Peyer's patch (tissue), 4 donors: ENCODE measurements around the gene POPDC2. TPM values are rescaled to one million over a fixed set of nuclear protein-coding genes. Genes with fewer than 3 reads are reported as not detected.
A peak's percentile ranks its signal among the peaks of the same experiment; 100 is the strongest.

ENCODE experiments used
- DNase-seq, 3 donors: peaks; one replicate each; pipeline ENCODE4 v3.0.0-alpha.2; 2017 to 2019
- H3K27ac ChIP-seq, 4 donors: fragments of 200-600 bp; sonication (generic); one replicate each; pipeline ENCODE4 v1.5.1; 2016 to 2019
- H3K27me3 ChIP-seq, 2 donors: fragments of 200-600 bp; sonication (generic); one replicate each; pipeline ENCODE4 v1.5.1; 2019
- H3K36me3 ChIP-seq, 3 donors: fragments of 200-600 bp; sonication (generic); one replicate each; pipeline ENCODE4 v1.5.1; 2016 to 2019
- H3K4me1 ChIP-seq, 4 donors: fragments of 200-600 bp; sonication (generic); one replicate each; pipeline ENCODE4 v1.5.1; 2016 to 2019
- H3K4me3 ChIP-seq, 4 donors: fragments of 200-600 bp; sonication (generic); 1 replicate in 3 of 4; 2 replicates in 1 of 4; pipeline ENCODE4 v1.5.1; 2016 to 2019; ENCODE audit warnings: mild to moderate bottlenecking in 1 of 4
- H3K9me3 ChIP-seq, 4 donors: fragments of 200-600 bp; sonication (generic); one replicate each; pipeline ENCODE4 v1.5.1; 2016 to 2019; ENCODE audit warnings: mild to moderate bottlenecking in 1 of 4
- POLR2A ChIP-seq, 2 donors: fragments of 450-650 bp; IDR thresholded peaks; one replicate each; pipeline ENCODE4 v1.5.1; 2017; ENCODE audit warnings: antibody characterized with exemption in 2 of 2, mild to moderate bottlenecking in 2 of 2, moderate library complexity in 2 of 2
- total RNA-seq, 4 donors: library from RNA; depleted of rRNA; stranded (reverse); fragments of >200 nt; gene quantifications; one replicate each; pipeline ENCODE4 v1.1.0, GENCODE V29; 2016
- TF ChIP-seq, protein P1 (sequence below), 6 experiments: fragments of 450-650 bp in 4 of 6; fragments of 200-600 bp in 2 of 6; sonication (generic) in 1 of 6; IDR thresholded peaks; one replicate each; pipeline ENCODE4 v1.5.1; 2017 to 2019; ENCODE audit warnings: antibody characterized with exemption in 6 of 6, mild to moderate bottlenecking in 3 of 6, moderate library complexity in 1 of 6

POPDC2 gene
- total RNA-seq, 4 donors from 2014 or later = 3.0 to 8.3 (median 6.3) TPM

DNA sequence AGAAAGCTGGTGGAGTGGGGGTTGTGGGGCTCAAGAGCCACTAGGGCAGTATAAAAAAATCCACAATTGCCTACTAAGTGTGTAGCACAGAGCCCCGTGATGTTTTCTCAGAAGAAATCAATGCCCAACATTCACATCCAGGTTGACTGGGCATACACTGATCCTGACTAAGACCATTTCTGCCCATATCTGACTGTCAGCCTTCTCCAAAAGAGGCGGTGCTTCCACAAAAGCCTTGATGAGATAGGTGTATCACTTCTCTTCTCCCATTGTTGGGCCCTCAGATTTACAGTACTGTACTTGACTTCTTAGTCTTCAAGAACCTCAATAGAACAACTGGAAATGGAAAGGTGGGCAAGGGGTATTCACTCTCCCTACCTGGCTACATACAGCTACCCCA lies 1.4 kb downstream of the POPDC2 start:
- no peak for DNase-seq
- H3K27ac ChIP-seq = peak overlapping the region in 1 of 4 donors; percentile 51
- H3K4me1 ChIP-seq = no peaks in the 10 kb centered on the region

DNA sequence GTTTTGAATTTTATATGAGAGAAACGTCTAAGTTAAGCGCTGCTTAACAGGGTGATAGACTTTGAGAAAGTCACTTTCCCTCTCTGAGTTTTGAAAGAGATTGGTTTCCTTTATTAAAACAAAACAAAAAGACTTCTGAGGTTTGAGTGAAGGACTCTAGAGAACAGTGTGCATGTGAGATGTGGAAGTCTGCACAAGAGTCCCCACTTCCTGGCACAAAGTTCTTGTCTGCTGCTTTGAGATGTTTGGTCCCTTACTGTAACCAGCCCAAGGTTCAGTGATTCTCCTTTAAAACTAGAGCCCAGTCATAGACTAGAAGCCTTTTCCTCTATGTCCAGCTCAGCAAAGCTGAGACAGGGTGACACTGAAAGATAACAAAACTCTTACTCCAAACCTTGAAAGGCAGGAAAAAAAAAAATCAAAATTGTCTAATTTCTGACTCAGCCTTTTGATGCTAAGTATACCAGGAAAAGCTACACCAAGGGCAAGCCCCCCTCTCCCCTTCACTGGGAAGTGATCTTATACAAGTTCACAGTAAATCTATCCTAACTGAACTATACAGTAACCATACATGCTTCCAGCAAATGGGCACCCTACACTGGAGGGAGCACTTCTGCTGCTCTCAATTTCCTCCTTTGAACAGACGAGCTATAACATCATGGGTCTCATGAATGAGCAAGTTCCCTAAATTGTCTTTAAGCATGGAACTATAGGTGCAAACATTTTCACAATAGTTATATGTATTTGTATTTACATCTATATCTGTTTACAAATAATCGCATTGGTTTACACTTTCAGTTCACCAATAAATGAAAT lies 2.3 kb downstream of the POPDC2 start:
- Histone ChIP-seq H3K36me3 (no peaks in the 10 kb centered on the region), H3K27me3 (no peaks in the 10 kb centered on the region), H3K9me3 (no peaks in the 10 kb centered on the region), H3K4me1 (no peaks in the 10 kb centered on the region), H3K27ac (no peak overlapping the region), H3K4me3 (peak overlapping the region in 1 of 4 donors; percentile 30)
- no peak for TF ChIP-seq POLR2A (IDR thresholded peaks at IDR 0.05)
- TF ChIP-seq, protein P1, sequence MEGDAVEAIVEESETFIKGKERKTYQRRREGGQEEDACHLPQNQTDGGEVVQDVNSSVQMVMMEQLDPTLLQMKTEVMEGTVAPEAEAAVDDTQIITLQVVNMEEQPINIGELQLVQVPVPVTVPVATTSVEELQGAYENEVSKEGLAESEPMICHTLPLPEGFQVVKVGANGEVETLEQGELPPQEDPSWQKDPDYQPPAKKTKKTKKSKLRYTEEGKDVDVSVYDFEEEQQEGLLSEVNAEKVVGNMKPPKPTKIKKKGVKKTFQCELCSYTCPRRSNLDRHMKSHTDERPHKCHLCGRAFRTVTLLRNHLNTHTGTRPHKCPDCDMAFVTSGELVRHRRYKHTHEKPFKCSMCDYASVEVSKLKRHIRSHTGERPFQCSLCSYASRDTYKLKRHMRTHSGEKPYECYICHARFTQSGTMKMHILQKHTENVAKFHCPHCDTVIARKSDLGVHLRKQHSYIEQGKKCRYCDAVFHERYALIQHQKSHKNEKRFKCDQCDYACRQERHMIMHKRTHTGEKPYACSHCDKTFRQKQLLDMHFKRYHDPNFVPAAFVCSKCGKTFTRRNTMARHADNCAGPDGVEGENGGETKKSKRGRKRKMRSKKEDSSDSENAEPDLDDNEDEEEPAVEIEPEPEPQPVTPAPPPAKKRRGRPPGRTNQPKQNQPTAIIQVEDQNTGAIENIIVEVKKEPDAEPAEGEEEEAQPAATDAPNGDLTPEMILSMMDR (IDR thresholded peaks at IDR 0.05) = no peak
- DNase-seq = no peak

More for the DNA sequence above, 1.4 kb downstream of the POPDC2 start:
- peak overlapping the region in 1 of 4 donors; percentile 30 for H3K4me3 ChIP-seq
- no peaks in the 10 kb centered on the region for H3K36me3 ChIP-seq
- no peaks in the 10 kb centered on the region for H3K27me3 ChIP-seq
- TF ChIP-seq, protein P1 (IDR thresholded peaks at IDR 0.05) = no peak
- TF ChIP-seq POLR2A (IDR thresholded peaks at IDR 0.05) = no peak
- no peaks in the 10 kb centered on the region for H3K9me3 ChIP-seq

DNA sequence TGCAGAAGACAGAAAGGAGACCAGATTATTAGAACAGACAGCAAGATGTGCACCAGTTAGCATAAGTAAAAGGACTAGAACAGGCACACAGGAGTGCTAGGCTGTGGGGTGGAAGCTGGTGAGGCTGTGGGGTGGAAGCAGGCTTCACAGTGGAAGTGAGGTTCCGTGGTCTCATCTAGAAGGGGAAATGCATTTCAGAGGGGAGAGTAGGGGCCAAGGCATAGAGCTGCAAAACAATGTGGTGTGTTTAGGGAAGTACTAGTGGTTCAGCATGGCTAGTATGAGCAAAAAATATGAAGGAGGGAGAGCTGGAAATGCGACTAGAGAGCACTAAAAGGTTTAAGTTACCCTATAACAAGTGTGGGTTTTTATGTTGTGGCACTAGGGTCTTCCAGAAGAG lies 6.5 kb downstream of the POPDC2 start:
- H3K27me3 ChIP-seq = no peaks in the 10 kb centered on the region
- no peaks in the 10 kb centered on the region for H3K4me1 ChIP-seq
- DNase-seq = no peak
- H3K4me3 ChIP-seq = no peak overlapping the region
- TF ChIP-seq POLR2A (IDR thresholded peaks at IDR 0.05) = no peak
- TF ChIP-seq, protein P1 (IDR thresholded peaks at IDR 0.05) = no peak
- no peak overlapping the region for H3K27ac ChIP-seq
- H3K9me3 ChIP-seq = no peaks in the 10 kb centered on the region
- H3K36me3 ChIP-seq = no peaks in the 10 kb centered on the region

DNA sequence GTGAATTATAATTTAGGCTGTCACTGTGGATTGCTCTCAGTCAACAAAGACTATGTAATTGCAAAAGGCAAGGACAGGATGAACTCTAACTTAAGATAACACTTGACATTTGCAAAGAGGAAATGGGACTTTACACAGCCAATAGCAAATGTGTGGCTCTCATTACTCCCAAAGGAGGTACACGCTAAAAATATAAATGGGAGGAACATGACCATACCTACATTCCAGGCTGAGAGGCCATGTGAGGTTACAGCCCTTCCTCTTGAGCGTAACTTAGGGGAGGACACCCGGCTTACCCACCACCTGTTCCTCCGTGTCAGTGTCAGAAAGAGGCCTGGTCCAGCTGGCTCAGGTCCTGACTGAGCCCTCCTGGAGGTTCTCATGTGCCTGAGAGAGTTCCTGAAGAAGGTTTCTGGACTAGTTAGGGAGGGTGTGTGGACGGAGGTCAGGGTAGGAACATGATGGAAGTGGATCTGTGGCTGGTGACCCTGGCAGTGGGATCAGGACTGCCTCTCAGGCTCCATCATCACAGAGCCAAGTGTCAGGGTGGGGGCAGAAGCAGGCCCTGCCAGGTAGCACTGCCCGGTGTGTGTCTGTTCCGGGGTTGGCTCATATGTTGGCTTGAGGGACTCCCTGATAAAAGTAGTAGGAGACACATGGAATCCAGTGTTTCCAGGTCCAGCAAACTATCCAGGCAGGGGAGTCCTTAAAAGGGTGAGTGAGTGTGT lies 7.9 kb downstream of the POPDC2 start:
- Histone ChIP-seq H3K36me3 (no peaks in the 10 kb centered on the region), H3K4me3 (no peak overlapping the region), H3K27ac (peak overlapping the region in 2 of 4 donors; percentile 30 to 37), H3K9me3 (no peaks in the 10 kb centered on the region), H3K4me1 (no peaks in the 10 kb centered on the region), H3K27me3 (no peaks in the 10 kb centered on the region)
- no peak for TF ChIP-seq POLR2A (IDR thresholded peaks at IDR 0.05)
- TF ChIP-seq, protein P1 (IDR thresholded peaks at IDR 0.05) = no peak
- no peak for DNase-seq

DNA sequence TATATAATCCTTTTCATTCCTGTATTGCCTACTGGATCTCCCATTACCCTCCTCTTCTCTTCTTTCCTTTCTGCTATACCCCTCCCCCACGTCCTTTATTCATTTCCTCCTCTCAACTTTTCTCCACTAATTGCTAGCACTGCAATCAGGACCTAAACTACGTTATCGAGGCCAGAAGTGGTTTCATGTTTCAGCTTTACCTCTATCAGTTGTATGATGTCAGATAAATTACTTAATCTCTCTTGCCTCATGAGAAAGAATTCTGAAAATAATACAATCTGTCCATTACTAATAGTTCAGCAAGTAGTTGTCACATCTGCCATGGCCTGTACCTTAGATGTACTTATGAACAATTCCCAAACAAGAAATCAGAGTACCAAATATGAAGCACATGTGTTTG lies 10.6 kb downstream of the POPDC2 start:
- no peaks in the 10 kb centered on the region for H3K4me1 ChIP-seq
- no peaks in the 10 kb centered on the region for H3K27me3 ChIP-seq
- no peak for DNase-seq
- no peak overlapping the region for H3K4me3 ChIP-seq
- TF ChIP-seq POLR2A (IDR thresholded peaks at IDR 0.05) = no peak
- TF ChIP-seq, protein P1 (IDR thresholded peaks at IDR 0.05) = no peak
- H3K36me3 ChIP-seq = no peaks in the 10 kb centered on the region
- H3K9me3 ChIP-seq = no peaks in the 10 kb centered on the region
- H3K27ac ChIP-seq = no peak overlapping the region
